Neural progenitor cell (in vitro differentiated cells): Measurements from ENCODE around the gene FOXO6.

ENCODE experiments used
- CTCF ChIP-seq: fragments of 200-600 bp; sonication (generic); IDR thresholded peaks from 2 replicates; pipeline ENCODE4 v1.5.1; 2017; ENCODE audit warnings: antibody characterized with exemption, mild to moderate bottlenecking
- EZH2 ChIP-seq: fragments of 200-600 bp; sonication (generic); IDR thresholded peaks from 2 replicates; pipeline ENCODE4 v1.6.1; 2017; ENCODE audit warnings: antibody characterized with exemption, mild to moderate bottlenecking, moderate library complexity

- no peak for TF ChIP-seq CTCF
- TF ChIP-seq EZH2, result no peak
Measured at GRCh38 chr1:41374711-41375110, 13.5 kb downstream of the FOXO6 start.
